ENCODE measurements around the gene MBD3L4.

DNA sequence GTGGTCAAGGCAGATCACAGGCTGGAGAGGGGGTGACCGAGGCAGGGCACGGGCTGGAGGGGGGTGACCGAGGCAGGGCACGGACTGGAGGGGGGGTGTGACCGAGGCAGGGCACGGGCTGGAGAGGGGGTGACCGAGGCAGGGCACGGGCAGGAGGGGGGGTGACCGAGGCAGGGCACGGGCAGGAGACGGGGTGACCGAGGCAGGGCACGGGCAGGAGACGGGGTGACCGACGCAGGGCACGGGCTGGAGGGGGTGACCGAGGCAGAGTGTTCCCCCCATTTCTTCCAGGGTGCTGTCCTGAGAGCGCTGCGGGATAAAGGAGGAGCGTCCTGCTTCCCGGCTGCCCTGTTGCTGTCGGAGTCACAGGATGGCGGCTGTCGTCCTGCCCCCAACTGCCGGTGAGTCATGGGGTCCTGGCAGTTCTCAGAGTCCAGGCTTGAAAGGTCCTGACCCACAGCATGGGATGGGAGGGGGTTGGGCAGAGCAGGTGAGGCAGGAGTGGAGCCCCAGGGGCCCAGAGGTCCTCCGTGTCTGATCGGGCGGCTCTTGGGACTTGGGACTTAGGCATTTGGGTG lies 34.8 kb upstream of the MBD3L4 start:
- TF ChIP-seq EZH2 (IDR thresholded peaks at IDR 0.05) (no peak), POLR2AphosphoS5 (IDR thresholded peaks at IDR 0.05; ENCODE audit: borderline replicate concordance, low read depth, low read length) (no peak)
